Activated naive CD4-positive, alpha-beta T cell treated with anti-CD3 and anti-CD28 coated beads for 36 hours (primary cell): ENCODE results near the gene MSTO1. TPM values are rescaled to one million over a fixed set of nuclear protein-coding genes. Genes with fewer than 3 reads are reported as not detected.
"Not testable (repeated sequence)": the region's sequence is repeated elsewhere in the genome, so short reads cannot be mapped to it uniquely, and the experiment has no call there.

Experiments
- CTCF ChIA-PET: fragments of 350-600 bp; sonication (Branson Sonifier 250); formaldehyde crosslinking; loops from one replicate; lab custom pipeline; 2021; ENCODE audit warnings: antibody characterized with exemption; lab: Charles Lee
- DNase-seq: peaks from one replicate; pipeline ENCODE4 v3.0.0-alpha.2; 2020
- H3K27ac Mint-ChIP-seq: one replicate; pipeline ENCODE4 v1.8.0; 2021; ENCODE audit warnings: mild to moderate bottlenecking, mixed read lengths
- H3K27me3 Mint-ChIP-seq: one replicate; pipeline ENCODE4 v1.8.0; 2021; ENCODE audit warnings: low read depth, mixed read lengths
- H3K36me3 Mint-ChIP-seq: one replicate; pipeline ENCODE4 v1.8.0; 2021; ENCODE audit warnings: low read depth, mixed read lengths
- H3K4me1 Mint-ChIP-seq: one replicate; pipeline ENCODE4 v1.8.0; 2021; ENCODE audit warnings: low read depth, mixed read lengths
- H3K4me3 Mint-ChIP-seq: one replicate; pipeline ENCODE4 v1.8.0; 2021; ENCODE audit warnings: mild to moderate bottlenecking, moderate library complexity, mixed read lengths
- H3K9me3 Mint-ChIP-seq: one replicate; pipeline ENCODE4 v1.8.0; 2021; ENCODE audit warnings: mixed read lengths
- intact Hi-C: fragments of 100-400 bp; cut with micrococcal nuclease; formaldehyde crosslinking; loops from one replicate; pipeline ENCODE4 v1.15.1; 2023
- total RNA-seq, 2 experiments: library from RNA; stranded (reverse); gene quantifications; one replicate each; pipeline ENCODE4 v1.2.3, GENCODE V29; 2021

MSTO1 gene
- total RNA-seq, result 10 to 100 TPM; 58.6 to 63.1 TPM

- CTCF ChIA-PET, result interaction anchor here (0.9 to 1.0 kb wide), 3 partner anchors 9 to 359 kb away, joined by 3 to 5 read pairs (median 4); no protein-coding TSS in a partner anchor
- intact Hi-C loops, result loop anchor here (1.0 kb wide), 1 partner anchor 73 kb away; no protein-coding TSS in a partner anchor
- peak; percentile 100 for DNase-seq
- no peaks in the 10 kb centered on the region for H3K27me3 Mint-ChIP-seq
- peaks cover 10% of the 10 kb centered on the region for H3K36me3 Mint-ChIP-seq
- peaks cover 13% of the 10 kb centered on the region for H3K4me1 Mint-ChIP-seq
- H3K4me3 Mint-ChIP-seq, result peak within 1 kb of the TSS; percentile 93
- peak within 1 kb of the TSS; percentile 87 for H3K27ac Mint-ChIP-seq
- no peaks in the 10 kb centered on the region for H3K9me3 Mint-ChIP-seq
These were observed at the start of gene MSTO1 for GRCh38 chr1:155609515-155610256. Gene MSTO1 (plus strand): TSS chr1:155610218. CDS start chr1:155610249, 31 bp downstream.

- intact Hi-C loops, result loop anchor here (1.0 to 10.0 kb wide), 7 partner anchors 26 to 320 kb away; partner anchors contain the start of genes CLK2 and HCN3
- Mint-ChIP-seq H3K4me3 (peak overlapping the region; percentile 100), H3K36me3 (peaks cover 24% of the 10 kb centered on the region), H3K27ac (peak overlapping the region; percentile 95), H3K4me1 (peaks cover 50% of the 10 kb centered on the region)
- CTCF ChIA-PET, H3K9me3 Mint-ChIP-seq, H3K27me3 Mint-ChIP-seq: not testable (repeated sequence)
- DNase-seq, result peak; percentile 68
These were observed 48.0 kb upstream of the MSTO1 start for GRCh38 chr1:155561779-155562580.

- intact Hi-C loops, result loop anchor here (1.0 to 10.0 kb wide), 7 partner anchors 26 to 320 kb away; partner anchors contain the start of genes CLK2 and HCN3
- Mint-ChIP-seq H3K4me3 (peak within 1 kb of the TSS; percentile 100), H3K27me3 (no peaks in the 10 kb centered on the region), H3K36me3 (peaks cover 23% of the 10 kb centered on the region), H3K9me3 (no peaks in the 10 kb centered on the region), H3K27ac (peak within 1 kb of the TSS; percentile 97), H3K4me1 (peaks cover 48% of the 10 kb centered on the region)
- DNase-seq, result peak; percentile 95
- CTCF ChIA-PET, result no interaction called here
These were observed 47.2 kb upstream of the MSTO1 start, which contains the start of gene ASH1L for GRCh38 chr1:155562581-155563376. Gene ASH1L (minus strand): TSS chr1:155562803. CDS start chr1:155521519, 41,284 bp downstream.

GRCh38 chr1:155563377-155564022 lies 46.5 kb upstream of the MSTO1 start:
- Mint-ChIP-seq H3K36me3 (peaks cover 22% of the 10 kb centered on the region), H3K4me3 (peak overlapping the region; percentile 100), H3K27ac (peak overlapping the region; percentile 97), H3K4me1 (peaks cover 45% of the 10 kb centered on the region)
- DNase-seq, H3K27me3 Mint-ChIP-seq, CTCF ChIA-PET, H3K9me3 Mint-ChIP-seq: not testable (repeated sequence)
- intact Hi-C loops, result loop anchor here (2.0 to 10.0 kb wide), 6 partner anchors 49 to 321 kb away; partner anchors contain the start of genes CLK2 and HCN3

GRCh38 chr1:155569988-155570592 lies 39.9 kb upstream of the MSTO1 start:
- Mint-ChIP-seq H3K4me1 (peaks cover 33% of the 10 kb centered on the region), H3K27ac (no peak overlapping the region), H3K27me3 (no peaks in the 10 kb centered on the region), H3K36me3 (peaks cover 19% of the 10 kb centered on the region), H3K4me3 (no peak overlapping the region), H3K9me3 (no peaks in the 10 kb centered on the region)
- DNase-seq, result no peak
- CTCF ChIA-PET, result no interaction called here
- intact Hi-C loops, result loop anchor here (10.0 kb wide), 2 partner anchors 55 to 295 kb away; partner anchors contain the start of genes CLK2 and HCN3

GRCh38 chr1:155570593-155570990 lies 39.4 kb upstream of the MSTO1 start:
- peaks cover 16% of the 10 kb centered on the region for H3K36me3 Mint-ChIP-seq
- no peaks in the 10 kb centered on the region for H3K27me3 Mint-ChIP-seq
- CTCF ChIA-PET, result no interaction called here
- H3K4me3 Mint-ChIP-seq, result no peak overlapping the region
- H3K4me1 Mint-ChIP-seq, result peaks cover 32% of the 10 kb centered on the region
- no peak for DNase-seq
- no peak overlapping the region for H3K27ac Mint-ChIP-seq
- H3K9me3 Mint-ChIP-seq, result no peaks in the 10 kb centered on the region
- intact Hi-C loops, result no loop called here

- no peak for DNase-seq
- intact Hi-C loops, result no loop called here
- no peak overlapping the region for H3K4me3 Mint-ChIP-seq
- CTCF ChIA-PET, result no interaction called here
- peaks cover 20% of the 10 kb centered on the region for H3K4me1 Mint-ChIP-seq
- H3K36me3 Mint-ChIP-seq, result peaks cover 3% of the 10 kb centered on the region
- no peaks in the 10 kb centered on the region for H3K27me3 Mint-ChIP-seq
- no peak overlapping the region for H3K27ac Mint-ChIP-seq
- H3K9me3 Mint-ChIP-seq, result no peaks in the 10 kb centered on the region
These were observed 35.9 kb upstream of the MSTO1 start for GRCh38 chr1:155574077-155574476.

- H3K4me3 Mint-ChIP-seq, H3K9me3 Mint-ChIP-seq, DNase-seq, CTCF ChIA-PET, H3K36me3 Mint-ChIP-seq, intact Hi-C loops, H3K27ac Mint-ChIP-seq, H3K27me3 Mint-ChIP-seq: not testable (repeated sequence)
- H3K4me1 Mint-ChIP-seq, result peaks cover 13% of the 10 kb centered on the region
These were observed 34.4 kb upstream of the MSTO1 start for GRCh38 chr1:155575608-155576007.

GRCh38 chr1:155583846-155584245 lies 26.2 kb upstream of the MSTO1 start:
- DNase-seq, H3K36me3 Mint-ChIP-seq, intact Hi-C loops, H3K4me1 Mint-ChIP-seq, H3K27me3 Mint-ChIP-seq, H3K27ac Mint-ChIP-seq, H3K4me3 Mint-ChIP-seq, H3K9me3 Mint-ChIP-seq: not testable (repeated sequence)
- CTCF ChIA-PET, result interaction anchor here (0.6 to 0.7 kb wide), 3 partner anchors 44 to 1032 kb away, joined by 3 read pairs; no protein-coding TSS in a partner anchor

GRCh38 chr1:155589282-155589681 lies 20.7 kb upstream of the MSTO1 start:
- H3K4me1 Mint-ChIP-seq, CTCF ChIA-PET, intact Hi-C loops, H3K36me3 Mint-ChIP-seq, H3K27ac Mint-ChIP-seq, H3K9me3 Mint-ChIP-seq, H3K4me3 Mint-ChIP-seq, DNase-seq, H3K27me3 Mint-ChIP-seq: not testable (repeated sequence)
